HG03342 (cell line): ENCODE data around the gene PTBP1.
"Not testable (repeated sequence)": the region's sequence is repeated elsewhere in the genome, so short reads cannot be mapped to it uniquely, and the experiment has no call there.

ENCODE experiments used
- ATAC-seq: cut with Tn5 transposase; IDR thresholded peaks from one replicate; pipeline ENCODE4 v1.9.1; 2021; ENCODE audit warnings: mild to moderate bottlenecking, moderate library complexity; ENCODE audit not compliant: unreplicated experiment

The PTBP1 gene

DNA sequence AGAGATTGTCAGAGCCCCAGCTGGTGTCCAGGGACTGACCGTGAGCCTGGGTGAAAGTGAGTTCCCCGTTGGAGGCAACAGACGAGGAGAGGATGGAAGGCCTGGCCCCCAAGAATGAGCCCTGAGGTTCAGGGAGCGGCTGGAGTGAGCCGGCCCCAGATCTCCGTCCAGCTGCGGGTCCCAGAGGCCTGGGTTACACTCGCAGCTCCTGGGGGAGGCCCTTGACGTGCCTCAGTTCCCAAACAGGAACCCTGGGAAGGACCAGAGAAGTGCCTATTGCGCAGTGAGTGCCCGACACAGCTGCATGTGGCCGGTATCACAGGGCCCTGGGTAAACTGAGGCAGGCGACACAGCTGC, 53.7 kb downstream of the PTBP1 start:
- ATAC-seq = no peak

GRCh38 chr19:852136-853013, 55.1 kb downstream of the PTBP1 start, which contains the start of gene ELANE:
Gene ELANE, plus strand, starts transcription at chr19:852303. Its CDS starts 26 bp downstream, at chr19:852329.
- no peak for ATAC-seq

DNA sequence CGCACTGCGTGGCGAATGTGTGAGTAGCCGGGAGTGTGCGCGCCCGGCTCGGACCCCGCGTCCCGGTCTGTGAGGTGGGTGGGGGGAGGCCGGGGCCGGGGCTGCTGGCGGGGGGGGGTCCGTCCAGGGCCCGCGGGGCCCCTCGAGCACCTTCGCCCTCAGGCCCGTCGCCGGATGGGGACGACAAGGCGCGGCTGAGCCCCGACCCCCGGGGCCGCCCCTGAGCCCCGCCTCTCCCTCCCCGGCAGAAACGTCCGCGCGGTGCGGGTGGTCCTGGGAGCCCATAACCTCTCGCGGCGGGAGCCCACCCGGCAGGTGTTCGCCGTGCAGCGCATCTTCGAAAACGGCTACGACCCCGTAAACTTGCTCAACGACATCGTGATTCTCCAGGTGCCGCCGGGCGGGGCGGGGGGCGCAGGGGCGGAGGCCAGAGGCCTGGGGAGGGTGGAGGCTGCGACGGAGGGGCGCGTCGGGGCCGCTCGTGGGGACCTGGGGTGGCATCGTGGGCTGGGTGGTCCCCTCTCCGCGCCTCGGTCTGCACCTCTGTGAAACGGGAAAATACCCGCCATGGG, 55.8 kb downstream of the PTBP1 start:
- no peak for ATAC-seq

- ATAC-seq = not testable (repeated sequence)
Observed at GRCh38 chr19:853614-854220, 56.5 kb downstream of the PTBP1 start.

GRCh38 chr19:854549-854948, 57.3 kb downstream of the PTBP1 start:
- ATAC-seq = no peak

DNA sequence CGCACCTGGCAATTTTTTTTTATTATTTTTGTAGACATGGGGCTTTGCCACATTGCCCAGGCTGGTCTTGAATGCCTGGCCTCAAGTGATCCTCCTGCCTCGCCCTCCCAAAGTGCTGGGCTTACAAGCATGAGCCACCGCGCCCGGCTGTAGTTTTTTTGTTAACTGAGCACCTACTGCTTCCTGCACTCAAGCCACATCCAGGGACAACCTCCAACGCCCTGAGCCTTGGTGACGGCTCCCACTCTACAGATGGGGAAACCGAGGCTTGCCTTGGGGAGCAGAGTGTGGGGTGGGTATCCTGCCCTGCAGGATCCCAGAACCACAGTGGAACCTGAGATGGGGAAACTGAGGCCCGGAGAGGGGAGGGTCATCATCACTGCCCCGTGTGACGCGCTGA, 57.9 kb downstream of the PTBP1 start:
- ATAC-seq = no peak

- no peak for ATAC-seq
Observed at GRCh38 chr19:855566-856120, 58.4 kb downstream of the PTBP1 start.

GRCh38 chr19:858284-858683, 61.0 kb downstream of the PTBP1 start:
- ATAC-seq = no peak

GRCh38 chr19:858868-859843, 61.9 kb downstream of the PTBP1 start, which contains the start of gene CFD:
Gene CFD, plus strand, starts transcription at chr19:859664. Its CDS starts 26 bp downstream, at chr19:859690.
- no peak for ATAC-seq

GRCh38 chr19:861141-861755, 64.0 kb downstream of the PTBP1 start:
- no peak for ATAC-seq
